Natural killer cell (primary cell): Measurements from ENCODE around the gene CXCL16. TPM values are rescaled to one million over a fixed set of nuclear protein-coding genes. Genes with fewer than 3 reads are reported as not detected.
"Not testable (repeated sequence)": the region's sequence is repeated elsewhere in the genome, so short reads cannot be mapped to it uniquely, and the experiment has no call there.

Source experiments
- ATAC-seq, 3 donors: fragments of 150-1000 bp in 2 of 3; fragments of 200-7000 bp in 1 of 3; cut with Tn5 transposase; 1 replicate in 1 of 3; 2 replicates in 2 of 3; pipeline ENCODE4 v1.10.0; 2021; ENCODE audit warnings: mild to moderate bottlenecking in 2 of 3, moderate library complexity in 2 of 3
- DNase-seq, 2 donors: peaks; one replicate each; pipeline versions ENCODE4 v3.0.0 to v3.0.0-alpha.2; 2013 to 2021; ENCODE audit warnings: mixed read lengths in 1 of 2
- H3K27ac ChIP-seq: one replicate; pipeline ENCODE4 v1.5.1; 2013; ENCODE audit warnings: mild to moderate bottlenecking, low read length
- H3K27me3 ChIP-seq: one replicate; pipeline ENCODE4 v1.6.1; 2013; ENCODE audit warnings: low read length; ENCODE audit not compliant: control insufficient read depth, insufficient read depth
- H3K36me3 ChIP-seq: one replicate; pipeline ENCODE4 v1.6.1; 2013; ENCODE audit warnings: low read length; ENCODE audit not compliant: control insufficient read depth, insufficient read depth
- H3K4me1 ChIP-seq: one replicate; pipeline ENCODE4 v1.6.1; 2013; ENCODE audit warnings: low read length; ENCODE audit not compliant: control insufficient read depth, insufficient read depth
- H3K4me3 ChIP-seq: one replicate; pipeline ENCODE4 v1.5.1; 2013; ENCODE audit warnings: low read length
- H3K9me3 ChIP-seq: one replicate; pipeline ENCODE4 v1.6.1; 2013; ENCODE audit warnings: low read length; ENCODE audit not compliant: control insufficient read depth, insufficient read depth
- H3K27ac Mint-ChIP-seq, 2 donors: one replicate each; pipeline ENCODE4 v1.8.0; 2022; ENCODE audit warnings: mild to moderate bottlenecking in 2 of 2, mixed read lengths in 2 of 2, moderate library complexity in 1 of 2
- H3K27me3 Mint-ChIP-seq, 2 donors: one replicate each; pipeline ENCODE4 v1.8.0; 2022; ENCODE audit warnings: low read depth in 2 of 2, mixed read lengths in 2 of 2
- H3K36me3 Mint-ChIP-seq: one replicate; pipeline ENCODE4 v1.8.0; 2022; ENCODE audit warnings: mixed read lengths
- H3K4me1 Mint-ChIP-seq, 2 donors: one replicate each; pipeline ENCODE4 v1.8.0; 2022; ENCODE audit warnings: mixed read lengths in 2 of 2
- H3K4me3 Mint-ChIP-seq: one replicate; pipeline ENCODE4 v1.8.0; 2022; ENCODE audit warnings: mild to moderate bottlenecking, moderate library complexity, mixed read lengths
- H3K9me3 Mint-ChIP-seq, 2 donors: one replicate each; pipeline ENCODE4 v1.8.0; 2022; ENCODE audit warnings: mixed read lengths in 2 of 2
- CTCF ChIP-seq: fragments of 200-600 bp; IDR thresholded peaks from one replicate; pipeline ENCODE4 v1.8.0; 2022; ENCODE audit warnings: antibody characterized with exemption
- WGBS: methylation state at CpG from one replicate; pipeline ENCODE4 v1.1.7; 2013; ENCODE audit warnings: missing lambda C conversion rate; ENCODE audit not compliant: insufficient coverage; 5-methylcytosine and 5-hydroxymethylcytosine counted together
- intact Hi-C: fragments of 100-400 bp; cut with micrococcal nuclease; formaldehyde crosslinking; loops from one replicate; pipeline ENCODE4 v1.14.2; 2022
- total RNA-seq, 4 donors: library from RNA; stranded (reverse); fragments of 120-200 nt in 1 of 4; gene quantifications; one replicate each; pipeline versions ENCODE4 v1.2.3 to v1.2.4, GENCODE V29; 2013 to 2022

CXCL16 gene
- total RNA-seq, 3 donors from 2014 or later (not counting 1 experiment from before 2014, with no cell fraction given) = 4.0 to 31.8 (median 16.0) TPM

GRCh38 chr17:4716081-4716480 lies 23.6 kb downstream of the CXCL16 start:
- H3K27me3 ChIP-seq = no peaks in the 10 kb centered on the region
- H3K4me1 ChIP-seq = peaks cover 80% of the 10 kb centered on the region
- H3K4me3 ChIP-seq = no peak overlapping the region
- ATAC-seq = no peak
- Mint-ChIP-seq H3K36me3 (peaks cover 7% of the 10 kb centered on the region), H3K9me3 (no peaks in the 10 kb centered on the region), H3K4me1 (peaks cover 53 to 85% of the 10 kb centered on the region in 2 donors), H3K27me3 (no peaks in the 10 kb centered on the region), H3K4me3 (peak overlapping the region; percentile 87), H3K27ac (peak overlapping the region; percentile 90 to 96)
- H3K9me3 ChIP-seq = no peaks in the 10 kb centered on the region
- peak overlapping the region; percentile 90 for H3K27ac ChIP-seq
- no peak for DNase-seq
- over 99% methylated on average over 10 of the region's 10 CpGs for WGBS
- intact Hi-C loops = no loop called here
- TF ChIP-seq CTCF = no peak
- H3K36me3 ChIP-seq = peaks cover 52% of the 10 kb centered on the region

GRCh38 chr17:4715063-4715744 lies 24.5 kb downstream of the CXCL16 start:
- Histone ChIP-seq H3K9me3 (no peaks in the 10 kb centered on the region), H3K27me3 (no peaks in the 10 kb centered on the region), H3K4me1 (peaks cover 84% of the 10 kb centered on the region), H3K36me3 (peaks cover 45% of the 10 kb centered on the region), H3K4me3 (peak overlapping the region; percentile 20), H3K27ac (peak overlapping the region; percentile 90)
- H3K4me3 Mint-ChIP-seq = peak overlapping the region; percentile 87
- peaks cover 7% of the 10 kb centered on the region for H3K36me3 Mint-ChIP-seq
- H3K4me1 Mint-ChIP-seq = peaks cover 49 to 81% of the 10 kb centered on the region in 2 donors
- no peaks in the 10 kb centered on the region for H3K27me3 Mint-ChIP-seq
- intact Hi-C loops = no loop called here
- no peaks in the 10 kb centered on the region for H3K9me3 Mint-ChIP-seq
- ATAC-seq (no peak), DNase-seq (peak; percentile 38 to 77)
- TF ChIP-seq CTCF = no peak
- WGBS = 17% methylated on average over 11 of the region's 11 CpGs
- H3K27ac Mint-ChIP-seq = peak overlapping the region; percentile 90 to 96

GRCh38 chr17:4714340-4715062 lies 25.2 kb downstream of the CXCL16 start:
- intact Hi-C loops = loop anchor here (5.0 kb wide), 1 partner anchor 78 kb away; no protein-coding TSS in a partner anchor

GRCh38 chr17:4712526-4712925 lies 27.2 kb downstream of the CXCL16 start:
- H3K36me3 Mint-ChIP-seq = no peaks in the 10 kb centered on the region
- Histone ChIP-seq H3K4me3 (no peak overlapping the region), H3K4me1 (peaks cover 74% of the 10 kb centered on the region), H3K9me3 (no peaks in the 10 kb centered on the region), H3K36me3 (peaks cover 19% of the 10 kb centered on the region), H3K27ac (peak overlapping the region; percentile 88), H3K27me3 (no peaks in the 10 kb centered on the region)
- no peaks in the 10 kb centered on the region for H3K9me3 Mint-ChIP-seq
- WGBS = 90% methylated on average over 3 of the region's 3 CpGs
- intact Hi-C loops = loop anchor here (5.0 kb wide), 1 partner anchor 80 kb away; no protein-coding TSS in a partner anchor
- peak overlapping the region; percentile 95 for H3K4me3 Mint-ChIP-seq
- H3K27me3 Mint-ChIP-seq = no peaks in the 10 kb centered on the region
- H3K27ac Mint-ChIP-seq = peak overlapping the region; percentile 90 to 93
- ATAC-seq (no peak), DNase-seq (peak in 1 of 2 donors; percentile 28)
- no peak for TF ChIP-seq CTCF
- peaks cover 62 to 76% of the 10 kb centered on the region in 2 donors for H3K4me1 Mint-ChIP-seq

More at GRCh38 chr17:4714340-4715062, 25.2 kb downstream of the CXCL16 start:
- H3K27me3 Mint-ChIP-seq, DNase-seq, ATAC-seq, H3K27me3 ChIP-seq, H3K36me3 Mint-ChIP-seq, H3K9me3 ChIP-seq, H3K9me3 Mint-ChIP-seq: not testable (repeated sequence)
- H3K4me1 Mint-ChIP-seq = peaks cover 54 to 82% of the 10 kb centered on the region in 2 donors
- peak overlapping the region; percentile 87 for H3K4me3 Mint-ChIP-seq
- peak overlapping the region; percentile 20 for H3K4me3 ChIP-seq
- peaks cover 89% of the 10 kb centered on the region for H3K4me1 ChIP-seq
- peaks cover 38% of the 10 kb centered on the region for H3K36me3 ChIP-seq
- peak overlapping the region; percentile 90 for H3K27ac ChIP-seq
- H3K27ac Mint-ChIP-seq = peak overlapping the region; percentile 90 to 96
- WGBS = 40% methylated on average over 5 of the region's 15 CpGs
